Caco-2 (cell line): Measurements from ENCODE around the gene HLCS. TPM values are rescaled to one million over a fixed set of nuclear protein-coding genes. Genes with fewer than 3 reads are reported as not detected.

Experiments
- BruUV-seq: library from RNA; stranded (reverse); fragments of 400-500 nt; replicated peaks from 2 replicates; lab custom pipeline; 2021; lab: Mats Ljungman, UMichigan
- CTCF ChIA-PET: fragments of 300-600 bp; sonication (Branson Sonifier 250); formaldehyde crosslinking; loops from one replicate; lab custom pipeline; 2022; ENCODE audit warnings: antibody characterized with exemption; lab: Charles Lee
- POLR2A ChIA-PET: fragments of 300-600 bp; sonication (Branson Sonifier 250); formaldehyde crosslinking; loops from one replicate; lab custom pipeline; 2022; ENCODE audit warnings: antibody characterized with exemption; lab: Charles Lee
- DNase-seq, 2 experiments: peaks; one replicate each; pipeline versions ENCODE4 v3.0.0 to v3.0.0-alpha.2; 2020 to 2022
- H3K27me3 ChIP-seq: replicated peaks from 2 replicates; pipeline ENCODE4 v1.6.0; 2011; ENCODE audit warnings: low read length; ENCODE audit not compliant: control insufficient read depth, insufficient read depth
- H3K36me3 ChIP-seq: 2 replicates; pipeline ENCODE4 v1.5.1; 2011; ENCODE audit warnings: low read length; ENCODE audit not compliant: control insufficient read depth, insufficient read depth
- H3K4me1 ChIP-seq: fragments of 250-450 bp; sonication (Bioruptor Pico); 2 replicates; pipeline ENCODE4 v1.5.1; 2020; ENCODE audit warnings: mild to moderate bottlenecking
- H3K4me3 ChIP-seq: 2 replicates; pipeline ENCODE4 v1.5.1; 2011; ENCODE audit warnings: low read depth, mild to moderate bottlenecking, control low read depth, low read length
- H3K9me3 ChIP-seq: fragments of 250-450 bp; sonication (Bioruptor Pico); 2 replicates; pipeline ENCODE4 v1.5.1; 2020; ENCODE audit warnings: mild to moderate bottlenecking, moderate library complexity
- H3K27ac Mint-ChIP-seq: one replicate; pipeline ENCODE4 v1.8.0; 2022; ENCODE audit warnings: mixed read lengths; ENCODE audit not compliant: unreplicated experiment
- H3K27me3 Mint-ChIP-seq: one replicate; pipeline ENCODE4 v1.8.0; 2022; ENCODE audit warnings: mixed read lengths; ENCODE audit not compliant: insufficient read depth, unreplicated experiment
- H3K36me3 Mint-ChIP-seq: one replicate; pipeline ENCODE4 v1.8.0; 2022; ENCODE audit warnings: mild to moderate bottlenecking, mixed read lengths; ENCODE audit not compliant: insufficient read depth, unreplicated experiment
- H3K4me1 Mint-ChIP-seq: one replicate; pipeline ENCODE4 v1.8.0; 2022; ENCODE audit warnings: low read depth, mixed read lengths; ENCODE audit not compliant: unreplicated experiment
- H3K4me3 Mint-ChIP-seq: one replicate; pipeline ENCODE4 v1.8.0; 2022; ENCODE audit warnings: mild to moderate bottlenecking, moderate library complexity, mixed read lengths; ENCODE audit not compliant: unreplicated experiment
- H3K9me3 Mint-ChIP-seq: one replicate; pipeline ENCODE4 v1.8.0; 2022; ENCODE audit warnings: mixed read lengths; ENCODE audit not compliant: unreplicated experiment
- CTCF ChIP-seq, 2 experiments: fragments of 200-600 bp in 1 of 2; IDR thresholded peaks; 1 replicate in 1 of 2; 2 replicates in 1 of 2; pipeline versions ENCODE4 v1.5.1 to v1.8.0; 2011 to 2022; ENCODE audit warnings: antibody characterized with exemption in 1 of 2, control low read depth in 1 of 2, inconsistent platforms in 1 of 2, low read depth in 1 of 2, low read length in 1 of 2, mild to moderate bottlenecking in 1 of 2, moderate library complexity in 1 of 2; ENCODE audit not compliant: insufficient read depth in 1 of 2, severe bottlenecking in 1 of 2, unreplicated experiment in 1 of 2
- intact Hi-C: fragments of 100-400 bp; cut with micrococcal nuclease; formaldehyde crosslinking; loops from one replicate; pipeline ENCODE4 v1.10.0; 2022; ENCODE audit not compliant: unreplicated experiment
- total RNA-seq: library from RNA; stranded (reverse); gene quantifications from 2 replicates; pipeline ENCODE4 v1.2.3, GENCODE V29; 2022

The HLCS gene
- total RNA-seq, 1 experiment from 2014 or later, result 26.2 TPM

GRCh38 chr21:36973986-36974850 is 7.7 kb upstream of the HLCS start:
- no peaks in the 10 kb centered on the region for H3K9me3 Mint-ChIP-seq
- intact Hi-C loops, result no loop called here
- H3K36me3 ChIP-seq, result no peaks in the 10 kb centered on the region
- DNase-seq, result no peak
- H3K27me3 ChIP-seq, result no peaks in the 10 kb centered on the region
- H3K36me3 Mint-ChIP-seq, result peaks cover 9% of the 10 kb centered on the region
- H3K4me3 Mint-ChIP-seq, result no peak overlapping the region
- no peaks in the 10 kb centered on the region for H3K9me3 ChIP-seq
- no peaks in the 10 kb centered on the region for H3K27me3 Mint-ChIP-seq
- no TSS peak for BruUV-seq
- no peak overlapping the region for H3K27ac Mint-ChIP-seq
- H3K4me1 Mint-ChIP-seq, result peaks cover 16% of the 10 kb centered on the region
- TF ChIP-seq CTCF (IDR thresholded peaks at IDR 0.05; ENCODE audit: insufficient read depth in 1 of 2, low read depth in 1 of 2, low read length in 1 of 2, severe bottlenecking in 1 of 2, unreplicated experiment in 1 of 2), result no peak
- ChIA-PET CTCF (interaction anchor here (1.6 kb wide), 1 partner anchor 36 kb away, joined by 5 read pairs; no protein-coding TSS in a partner anchor), POLR2A (no interaction called here)
- no peaks in the 10 kb centered on the region for H3K4me1 ChIP-seq
- H3K4me3 ChIP-seq, result no peak overlapping the region

- H3K4me1 ChIP-seq, result peaks cover 20% of the 10 kb centered on the region
- Mint-ChIP-seq H3K27ac (no peak overlapping the region), H3K4me1 (peaks cover 10% of the 10 kb centered on the region), H3K27me3 (no peaks in the 10 kb centered on the region), H3K4me3 (no peak overlapping the region), H3K36me3 (peaks cover 21% of the 10 kb centered on the region), H3K9me3 (no peaks in the 10 kb centered on the region)
- BruUV-seq, result no TSS peak
- TF ChIP-seq CTCF (IDR thresholded peaks at IDR 0.05; ENCODE audit: insufficient read depth in 1 of 2, low read depth in 1 of 2, low read length in 1 of 2, severe bottlenecking in 1 of 2, unreplicated experiment in 1 of 2), result no peak
- no peaks in the 10 kb centered on the region for H3K36me3 ChIP-seq
- no peaks in the 10 kb centered on the region for H3K27me3 ChIP-seq
- intact Hi-C loops, result loop anchor here (5.0 kb wide), 1 partner anchor 398 kb away; the partner anchor contains the start of gene DYRK1A
- H3K9me3 ChIP-seq, result no peaks in the 10 kb centered on the region
- ChIA-PET POLR2A (no interaction called here), CTCF (no interaction called here)
- no peak for DNase-seq
- H3K4me3 ChIP-seq, result no peak overlapping the region
These were observed 2.5 kb upstream of the HLCS start for GRCh38 chr21:36968976-36969375.

GRCh38 chr21:36968414-36968813 is 1.9 kb upstream of the HLCS start:
- Mint-ChIP-seq H3K9me3 (no peaks in the 10 kb centered on the region), H3K27me3 (no peaks in the 10 kb centered on the region), H3K27ac (no peak overlapping the region), H3K4me3 (no peak overlapping the region), H3K36me3 (peaks cover 21% of the 10 kb centered on the region), H3K4me1 (peaks cover 10% of the 10 kb centered on the region)
- no TSS peak for BruUV-seq
- ChIA-PET CTCF (interaction anchor here (3.0 kb wide), 1 partner anchor 9 kb away, joined by 22 read pairs; no protein-coding TSS in a partner anchor), POLR2A (no interaction called here)
- Histone ChIP-seq H3K4me1 (peaks cover 23% of the 10 kb centered on the region), H3K4me3 (no peak overlapping the region), H3K36me3 (no peaks in the 10 kb centered on the region), H3K9me3 (no peaks in the 10 kb centered on the region), H3K27me3 (no peaks in the 10 kb centered on the region)
- no peak for DNase-seq
- no peak for TF ChIP-seq CTCF (IDR thresholded peaks at IDR 0.05; ENCODE audit: insufficient read depth in 1 of 2, low read depth in 1 of 2, low read length in 1 of 2, severe bottlenecking in 1 of 2, unreplicated experiment in 1 of 2)
- intact Hi-C loops, result loop anchor here (5.0 kb wide), 1 partner anchor 399 kb away; the partner anchor contains the start of gene DYRK1A
